ENCODE data around the gene RBM4. TPM values are rescaled to one million over a fixed set of nuclear protein-coding genes. Genes with fewer than 3 reads are reported as not detected.

Gene RBM4
- total and polyA plus RNA-seq, 9 of the 15 experiments (the other 6 are each of a cell fraction or from before 2014, with no cell fraction given) = 81.6 to 233 (median 122) TPM

DNA sequence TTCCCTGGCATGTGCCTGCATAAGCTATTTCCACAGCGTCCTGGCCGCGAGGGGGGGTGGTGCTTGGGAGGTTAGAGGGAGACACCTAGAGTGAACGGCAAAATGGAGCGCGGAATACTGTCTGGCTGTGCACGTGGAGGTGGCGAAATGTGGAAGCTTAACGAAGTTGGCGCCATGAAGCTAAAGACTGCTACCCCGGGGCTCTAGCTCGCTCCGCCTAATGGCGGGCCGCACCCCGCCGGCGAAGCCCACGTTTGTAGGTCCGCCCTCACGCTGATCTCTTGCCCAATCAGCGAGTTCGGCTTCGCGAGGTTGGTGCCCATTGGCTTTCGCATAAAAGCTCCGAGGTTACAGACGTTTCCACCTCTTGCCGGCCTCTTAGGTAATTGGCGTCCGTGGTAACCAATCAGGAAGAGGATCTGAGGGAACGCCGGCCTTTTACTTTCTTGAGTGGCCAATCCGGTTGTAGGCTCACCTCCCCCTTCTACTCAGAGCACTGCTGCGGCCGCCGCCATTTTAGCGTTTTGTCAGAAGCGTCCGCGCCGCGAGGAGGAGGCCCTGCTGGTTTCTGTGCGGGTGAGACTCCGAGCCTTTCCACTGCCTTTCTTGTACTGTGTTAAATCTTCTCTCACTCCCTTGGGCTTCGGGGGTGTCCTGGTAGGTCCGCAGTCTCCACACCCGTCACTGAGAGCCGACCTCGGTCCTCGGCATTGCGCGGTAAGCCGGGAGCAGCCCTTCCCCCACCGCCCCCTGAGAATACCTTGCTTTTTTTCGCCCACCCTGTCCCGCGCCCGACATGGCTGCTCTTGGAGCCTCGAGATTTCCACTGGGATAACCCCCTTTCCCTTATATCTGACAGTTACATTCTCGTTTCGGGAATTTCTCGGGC lies at the start of gene RBM4 (continued):
- no peak for TF ChIP-seq BCL6 (CRISPR knock-in tag; IDR thresholded peaks at IDR 0.05)
- TF ChIP-seq, protein P1, sequence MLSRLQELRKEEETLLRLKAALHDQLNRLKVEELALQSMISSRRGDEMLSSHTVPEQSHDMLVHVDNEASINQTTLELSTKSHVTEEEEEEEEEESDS (CRISPR knock-in tag; IDR thresholded peaks at IDR 0.05) = no peak
- peak; percentile 24; the same call in 1 of the 2 replicates for TF ChIP-seq ZNF263 (CRISPR knock-in tag; IDR thresholded peaks at IDR 0.05; ENCODE audit: borderline replicate concordance)
- TF ChIP-seq, protein P2, sequence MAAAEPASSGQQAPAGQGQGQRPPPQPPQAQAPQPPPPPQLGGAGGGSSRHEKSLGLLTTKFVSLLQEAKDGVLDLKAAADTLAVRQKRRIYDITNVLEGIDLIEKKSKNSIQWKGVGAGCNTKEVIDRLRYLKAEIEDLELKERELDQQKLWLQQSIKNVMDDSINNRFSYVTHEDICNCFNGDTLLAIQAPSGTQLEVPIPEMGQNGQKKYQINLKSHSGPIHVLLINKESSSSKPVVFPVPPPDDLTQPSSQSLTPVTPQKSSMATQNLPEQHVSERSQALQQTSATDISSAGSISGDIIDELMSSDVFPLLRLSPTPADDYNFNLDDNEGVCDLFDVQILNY (CRISPR knock-in tag; IDR thresholded peaks at IDR 0.05) = no peak
- TF ChIP-seq, protein P3, sequence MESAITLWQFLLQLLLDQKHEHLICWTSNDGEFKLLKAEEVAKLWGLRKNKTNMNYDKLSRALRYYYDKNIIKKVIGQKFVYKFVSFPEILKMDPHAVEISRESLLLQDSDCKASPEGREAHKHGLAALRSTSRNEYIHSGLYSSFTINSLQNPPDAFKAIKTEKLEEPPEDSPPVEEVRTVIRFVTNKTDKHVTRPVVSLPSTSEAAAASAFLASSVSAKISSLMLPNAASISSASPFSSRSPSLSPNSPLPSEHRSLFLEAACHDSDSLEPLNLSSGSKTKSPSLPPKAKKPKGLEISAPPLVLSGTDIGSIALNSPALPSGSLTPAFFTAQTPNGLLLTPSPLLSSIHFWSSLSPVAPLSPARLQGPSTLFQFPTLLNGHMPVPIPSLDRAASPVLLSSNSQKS (CRISPR knock-in tag; IDR thresholded peaks at IDR 0.05) = no peak
- peak; percentile 63 for TF ChIP-seq SAP30 (IDR thresholded peaks at IDR 0.05; ENCODE audit: borderline replicate concordance, insufficient read depth, low read depth, low read length, poor library complexity, severe bottlenecking)
- peak; percentile 33 for TF ChIP-seq BHLHE40 (IDR thresholded peaks at IDR 0.05; ENCODE audit: low read length)
- TF ChIP-seq, protein P4, sequence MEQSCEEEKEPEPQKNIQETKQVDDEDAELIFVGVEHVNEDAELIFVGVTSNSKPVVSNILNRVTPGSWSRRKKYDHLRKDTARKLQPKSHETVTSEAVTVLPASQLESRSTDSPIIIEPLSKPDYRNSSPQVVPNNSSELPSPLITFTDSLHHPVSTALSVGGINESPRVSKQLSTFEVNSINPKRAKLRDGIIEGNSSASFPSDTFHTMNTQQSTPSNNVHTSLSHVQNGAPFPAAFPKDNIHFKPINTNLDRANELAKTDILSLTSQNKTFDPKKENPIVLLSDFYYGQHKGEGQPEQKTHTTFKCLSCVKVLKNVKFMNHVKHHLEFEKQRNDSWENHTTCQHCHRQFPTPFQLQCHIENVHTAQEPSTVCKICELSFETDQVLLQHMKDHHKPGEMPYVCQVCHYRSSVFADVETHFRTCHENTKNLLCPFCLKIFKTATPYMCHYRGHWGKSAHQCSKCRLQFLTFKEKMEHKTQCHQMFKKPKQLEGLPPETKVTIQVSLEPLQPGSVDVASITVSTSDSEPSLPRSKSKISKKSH (CRISPR knock-in tag; IDR thresholded peaks at IDR 0.05) = no peak
- TF ChIP-seq ILF3 (IDR thresholded peaks at IDR 0.05; ENCODE audit: borderline replicate concordance) = no peak
- TF ChIP-seq MAFK (IDR thresholded peaks at IDR 0.05; ENCODE audit: low read length) = no peak; the same call in 1 of the 2 replicates
- no peak for TF ChIP-seq TRIM28 (IDR thresholded peaks at IDR 0.05)
- TF ChIP-seq MYNN (IDR thresholded peaks at IDR 0.05) = peak; percentile 63; the same call in 1 of the 2 replicates
- no peak for TF ChIP-seq MYNN (CRISPR knock-in tag; IDR thresholded peaks at IDR 0.05)
- TF ChIP-seq, protein P5, sequence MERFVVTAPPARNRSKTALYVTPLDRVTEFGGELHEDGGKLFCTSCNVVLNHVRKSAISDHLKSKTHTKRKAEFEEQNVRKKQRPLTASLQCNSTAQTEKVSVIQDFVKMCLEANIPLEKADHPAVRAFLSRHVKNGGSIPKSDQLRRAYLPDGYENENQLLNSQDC (CRISPR knock-in tag; IDR thresholded peaks at IDR 0.05) = 0 out of 2 replicates have a peak, but pooled peaks have one; percentile 65
- TF ChIP-seq NUFIP1 (IDR thresholded peaks at IDR 0.05; ENCODE audit: partially characterized antibody) = no peak
- no peak for TF ChIP-seq BMI1 (IDR thresholded peaks at IDR 0.05; ENCODE audit: low read length)
- TF ChIP-seq, protein P6, sequence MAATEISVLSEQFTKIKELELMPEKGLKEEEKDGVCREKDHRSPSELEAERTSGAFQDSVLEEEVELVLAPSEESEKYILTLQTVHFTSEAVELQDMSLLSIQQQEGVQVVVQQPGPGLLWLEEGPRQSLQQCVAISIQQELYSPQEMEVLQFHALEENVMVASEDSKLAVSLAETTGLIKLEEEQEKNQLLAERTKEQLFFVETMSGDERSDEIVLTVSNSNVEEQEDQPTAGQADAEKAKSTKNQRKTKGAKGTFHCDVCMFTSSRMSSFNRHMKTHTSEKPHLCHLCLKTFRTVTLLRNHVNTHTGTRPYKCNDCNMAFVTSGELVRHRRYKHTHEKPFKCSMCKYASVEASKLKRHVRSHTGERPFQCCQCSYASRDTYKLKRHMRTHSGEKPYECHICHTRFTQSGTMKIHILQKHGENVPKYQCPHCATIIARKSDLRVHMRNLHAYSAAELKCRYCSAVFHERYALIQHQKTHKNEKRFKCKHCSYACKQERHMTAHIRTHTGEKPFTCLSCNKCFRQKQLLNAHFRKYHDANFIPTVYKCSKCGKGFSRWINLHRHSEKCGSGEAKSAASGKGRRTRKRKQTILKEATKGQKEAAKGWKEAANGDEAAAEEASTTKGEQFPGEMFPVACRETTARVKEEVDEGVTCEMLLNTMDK (IDR thresholded peaks at IDR 0.05; ENCODE audit: borderline replicate concordance, insufficient read depth, low read depth, low read length, poor library complexity, severe bottlenecking) = no peak
- TF ChIP-seq KAT8 (IDR thresholded peaks at IDR 0.05; ENCODE audit: low read depth) = peak; percentile 82; the same call in 1 of the 2 replicates
- peak; percentile 99 for TF ChIP-seq DNMT1 (IDR thresholded peaks at IDR 0.05)
- TF ChIP-seq MYC (IDR thresholded peaks at IDR 0.05; ENCODE audit: low read depth, low read length) = peak; percentile 89
- TF ChIP-seq MYC (CRISPR knock-in tag; IDR thresholded peaks at IDR 0.05; ENCODE audit: borderline replicate concordance, low read depth) = peak; percentile 32; the same call in 1 of the 2 replicates
- no peak for TF ChIP-seq NCOR1 (IDR thresholded peaks at IDR 0.05)
